Type B pancreatic cell (in vitro differentiated cells): ENCODE results near the gene RAP1GAP. TPM values are rescaled to one million over a fixed set of nuclear protein-coding genes. Genes with fewer than 3 reads are reported as not detected.

Experiments
- DNase-seq: peaks from one replicate; pipeline ENCODE4 v3.0.0; 2021; ENCODE audit warnings: mixed read lengths; ENCODE audit not compliant: unreplicated experiment; ENCODE audit errors: extremely low spot score
- H3K27ac Mint-ChIP-seq: 2 replicates; pipeline ENCODE4 v1.8.0; 2021; ENCODE audit warnings: mild to moderate bottlenecking, mixed read lengths
- H3K27me3 Mint-ChIP-seq: 2 replicates; pipeline ENCODE4 v1.8.0; 2021; ENCODE audit warnings: mixed read lengths
- H3K36me3 Mint-ChIP-seq: 2 replicates; pipeline ENCODE4 v1.8.0; 2021; ENCODE audit warnings: mixed read lengths
- H3K4me1 Mint-ChIP-seq: one replicate; pipeline ENCODE4 v1.8.0; 2021; ENCODE audit warnings: mixed read lengths; ENCODE audit not compliant: unreplicated experiment
- H3K4me3 Mint-ChIP-seq: 2 replicates; pipeline ENCODE4 v1.8.0; 2021; ENCODE audit warnings: mild to moderate bottlenecking, mixed read lengths
- H3K9me3 Mint-ChIP-seq: 2 replicates; pipeline ENCODE4 v1.8.0; 2021; ENCODE audit warnings: mixed read lengths
- total RNA-seq: library from RNA; stranded (reverse); gene quantifications from 2 replicates; pipeline ENCODE4 v1.2.1, GENCODE V29; 2021; ENCODE audit warnings: low replicate concordance
- TF ChIP-seq, protein P1 (sequence below): fragments of 200-600 bp; sonication (generic); conservative IDR thresholded peaks from 2 replicates; pipeline ENCODE4 v1.5.0; 2021; ENCODE audit warnings: antibody characterized with exemption, mild to moderate bottlenecking

RAP1GAP gene
- total RNA-seq, 1 donor from 2014 or later, result 18.5 TPM

DNA sequence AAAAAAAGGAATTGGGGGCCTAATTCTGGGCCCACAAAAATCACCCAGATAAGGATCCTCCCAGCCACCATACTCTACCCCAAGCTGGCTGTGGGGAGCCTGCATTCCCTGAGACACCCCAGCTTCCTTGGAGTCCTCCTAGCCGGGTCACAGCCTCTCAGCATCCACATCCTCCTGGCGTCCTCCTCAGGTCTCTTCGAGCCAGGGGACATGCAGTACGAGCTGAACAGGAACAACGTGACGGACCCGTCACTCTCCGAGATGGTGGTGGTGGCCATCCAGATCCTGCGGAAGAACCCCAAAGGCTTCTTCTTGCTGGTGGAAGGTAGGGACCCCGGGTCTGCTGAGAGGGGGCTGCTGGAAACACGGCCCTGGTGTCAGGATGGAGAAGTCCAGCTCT lies 95.7 kb downstream of the RAP1GAP start:
- no peak for DNase-seq
- H3K4me3 Mint-ChIP-seq, result no peak overlapping the region
- H3K9me3 Mint-ChIP-seq, result no peaks in the 10 kb centered on the region
- no peak overlapping the region for H3K27ac Mint-ChIP-seq
- H3K4me1 Mint-ChIP-seq, result peaks cover 10% of the 10 kb centered on the region
- peaks cover 3% of the 10 kb centered on the region for H3K27me3 Mint-ChIP-seq
- TF ChIP-seq, protein P1, sequence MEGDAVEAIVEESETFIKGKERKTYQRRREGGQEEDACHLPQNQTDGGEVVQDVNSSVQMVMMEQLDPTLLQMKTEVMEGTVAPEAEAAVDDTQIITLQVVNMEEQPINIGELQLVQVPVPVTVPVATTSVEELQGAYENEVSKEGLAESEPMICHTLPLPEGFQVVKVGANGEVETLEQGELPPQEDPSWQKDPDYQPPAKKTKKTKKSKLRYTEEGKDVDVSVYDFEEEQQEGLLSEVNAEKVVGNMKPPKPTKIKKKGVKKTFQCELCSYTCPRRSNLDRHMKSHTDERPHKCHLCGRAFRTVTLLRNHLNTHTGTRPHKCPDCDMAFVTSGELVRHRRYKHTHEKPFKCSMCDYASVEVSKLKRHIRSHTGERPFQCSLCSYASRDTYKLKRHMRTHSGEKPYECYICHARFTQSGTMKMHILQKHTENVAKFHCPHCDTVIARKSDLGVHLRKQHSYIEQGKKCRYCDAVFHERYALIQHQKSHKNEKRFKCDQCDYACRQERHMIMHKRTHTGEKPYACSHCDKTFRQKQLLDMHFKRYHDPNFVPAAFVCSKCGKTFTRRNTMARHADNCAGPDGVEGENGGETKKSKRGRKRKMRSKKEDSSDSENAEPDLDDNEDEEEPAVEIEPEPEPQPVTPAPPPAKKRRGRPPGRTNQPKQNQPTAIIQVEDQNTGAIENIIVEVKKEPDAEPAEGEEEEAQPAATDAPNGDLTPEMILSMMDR, result no peak
- no peaks in the 10 kb centered on the region for H3K36me3 Mint-ChIP-seq

GRCh38 chr1:21572735-21573277 lies 96.4 kb downstream of the RAP1GAP start:
- TF ChIP-seq, protein P1, result no peak
- no peaks in the 10 kb centered on the region for H3K36me3 Mint-ChIP-seq
- no peak for DNase-seq

DNA sequence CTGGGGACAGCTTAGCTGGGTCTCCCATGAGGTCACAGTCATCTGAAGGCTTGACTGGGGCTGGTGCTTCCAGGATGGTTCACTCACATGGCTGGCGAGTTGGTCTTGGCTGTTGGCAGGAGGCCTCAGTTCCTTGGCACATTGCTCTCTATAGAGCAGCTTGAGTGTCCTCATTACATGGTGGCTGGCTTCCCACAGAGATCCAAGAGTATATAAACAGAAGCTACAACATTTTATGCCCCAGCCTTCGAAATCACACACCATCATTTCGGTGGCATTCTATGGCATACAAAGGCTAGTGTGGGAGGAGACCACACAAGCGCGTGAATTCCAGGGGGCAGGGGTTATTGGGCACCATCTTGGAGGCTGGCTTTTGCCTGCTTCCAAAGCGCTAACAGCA lies 96.9 kb downstream of the RAP1GAP start:
- H3K27me3 Mint-ChIP-seq, result peaks cover 3% of the 10 kb centered on the region
- no peak overlapping the region for H3K4me3 Mint-ChIP-seq
- DNase-seq, result no peak
- no peaks in the 10 kb centered on the region for H3K36me3 Mint-ChIP-seq
- peaks cover 20% of the 10 kb centered on the region for H3K4me1 Mint-ChIP-seq
- no peak overlapping the region for H3K27ac Mint-ChIP-seq
- TF ChIP-seq, protein P1, result no peak
- no peaks in the 10 kb centered on the region for H3K9me3 Mint-ChIP-seq

More at GRCh38 chr1:21572735-21573277, 96.4 kb downstream of the RAP1GAP start:
- Mint-ChIP-seq H3K27ac (no peak overlapping the region), H3K4me3 (no peak overlapping the region), H3K9me3 (no peaks in the 10 kb centered on the region), H3K4me1 (peaks cover 17% of the 10 kb centered on the region), H3K27me3 (peaks cover 3% of the 10 kb centered on the region)

DNA sequence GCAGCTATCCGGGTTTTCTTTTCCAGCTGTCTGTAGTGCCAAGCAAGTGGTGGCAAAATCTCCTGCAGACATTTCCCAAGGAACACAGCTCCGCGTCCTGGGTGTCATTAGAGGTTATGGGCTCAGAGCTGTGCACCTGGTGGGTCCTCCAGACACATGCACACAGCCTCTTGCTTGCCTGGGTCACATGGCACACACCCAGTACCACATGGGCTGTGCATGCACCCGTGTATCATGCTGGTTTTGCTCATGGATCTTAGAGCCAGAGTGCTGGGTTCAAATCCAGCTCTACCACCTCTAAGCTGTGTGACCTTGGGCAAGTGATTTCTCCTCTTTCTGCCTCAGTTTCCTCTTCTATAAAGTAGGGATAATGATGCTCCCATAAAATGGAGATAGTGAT lies 98.3 kb downstream of the RAP1GAP start:
- no peaks in the 10 kb centered on the region for H3K36me3 Mint-ChIP-seq
- H3K27me3 Mint-ChIP-seq, result peaks cover 3% of the 10 kb centered on the region
- H3K4me3 Mint-ChIP-seq, result no peak overlapping the region

DNA sequence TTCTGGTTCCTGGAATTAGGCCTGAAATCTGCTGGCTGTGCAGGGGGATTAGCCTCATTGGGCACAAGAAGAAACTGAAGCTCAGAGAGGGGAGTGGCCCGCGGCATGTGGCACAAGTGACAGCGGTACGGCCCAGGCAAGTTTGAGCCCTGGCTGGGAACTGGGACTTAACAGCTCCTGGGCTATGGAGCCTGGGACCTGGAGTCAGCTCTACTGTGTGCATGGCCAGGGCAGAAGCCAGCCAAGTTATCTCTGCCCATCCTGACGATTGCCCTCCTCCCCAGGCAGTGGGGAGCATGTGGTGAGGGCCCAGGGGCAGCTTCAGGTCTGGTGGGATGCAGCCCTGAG lies 98.7 kb downstream of the RAP1GAP start:
- Mint-ChIP-seq H3K27me3 (peaks cover 3% of the 10 kb centered on the region), H3K4me1 (peaks cover 24% of the 10 kb centered on the region)
- TF ChIP-seq, protein P1, result no peak

More for the DNA sequence above, 98.3 kb downstream of the RAP1GAP start:
- Mint-ChIP-seq H3K9me3 (no peaks in the 10 kb centered on the region), H3K27ac (no peak overlapping the region), H3K4me1 (peaks cover 20% of the 10 kb centered on the region)
- TF ChIP-seq, protein P1, result no peak
- no peak for DNase-seq

More for the DNA sequence above, 98.7 kb downstream of the RAP1GAP start:
- DNase-seq, result no peak
- Mint-ChIP-seq H3K9me3 (no peaks in the 10 kb centered on the region), H3K36me3 (no peaks in the 10 kb centered on the region), H3K27ac (no peak overlapping the region), H3K4me3 (no peak overlapping the region)
